Heart left ventricle (tissue), 16 donors: ENCODE data around the gene MICU1. TPM values are rescaled to one million over a fixed set of nuclear protein-coding genes. Genes with fewer than 3 reads are reported as not detected.

Source experiments
- ATAC-seq, 4 donors: fragments of 200-7000 bp; cut with Tn5 transposase; one replicate each; pipeline ENCODE4 v1.9.1; 2020 to 2022; ENCODE audit warnings: moderate library complexity in 4 of 4, mild to moderate bottlenecking in 3 of 4, moderate number of reproducible peaks in 1 of 4
- DNase-seq, 5 donors: peaks; one replicate each; pipeline ENCODE4 v3.0.0-alpha.2; 2020
- H3K27ac ChIP-seq, 12 donors: fragments of 200-600 bp; sonication (generic) in 4 of 12; one replicate each; pipeline versions ENCODE4 v1.5.0 to v1.8.0; 2016 to 2022; ENCODE audit warnings: mild to moderate bottlenecking in 2 of 12
- H3K27me3 ChIP-seq, 9 donors: fragments of 200-600 bp; sonication (generic) in 2 of 9; one replicate each; pipeline versions ENCODE4 v1.5.1 to v1.8.0; 2016 to 2022; ENCODE audit warnings: mild to moderate bottlenecking in 3 of 9
- H3K36me3 ChIP-seq, 9 donors: fragments of 200-600 bp; sonication (generic) in 2 of 9; one replicate each; pipeline versions ENCODE4 v1.5.0 to v1.8.0; 2018 to 2022; ENCODE audit warnings: mild to moderate bottlenecking in 2 of 9
- H3K4me1 ChIP-seq, 12 donors: fragments of 200-600 bp; sonication (generic) in 4 of 12; one replicate each; pipeline versions ENCODE4 v1.5.0 to v1.8.0; 2016 to 2022; ENCODE audit warnings: mild to moderate bottlenecking in 3 of 12
- H3K4me3 ChIP-seq, 12 donors: fragments of 200-600 bp; sonication (generic) in 4 of 12; one replicate each; pipeline versions ENCODE4 v1.5.0 to v1.8.0; 2017 to 2022; ENCODE audit warnings: mild to moderate bottlenecking in 9 of 12, moderate library complexity in 4 of 12
- H3K9me3 ChIP-seq, 12 donors: fragments of 200-600 bp; sonication (generic) in 4 of 12; one replicate each; pipeline versions ENCODE4 v1.5.0 to v1.8.0; 2016 to 2022; ENCODE audit warnings: mild to moderate bottlenecking in 1 of 12
- POLR2A ChIP-seq, 2 donors: fragments of 450-650 bp; IDR thresholded peaks; one replicate each; pipeline ENCODE4 v1.6.1; 2017; ENCODE audit warnings: antibody characterized with exemption in 2 of 2, mild to moderate bottlenecking in 2 of 2, moderate library complexity in 2 of 2
- WGBS, 4 donors: extraction: QIAGEN DNeasy Blood & Tissue Kit in 2 of 4; methylation state at CpG; one replicate each; pipeline versions ENCODE4 v1.1.5 to v1.1.7; 2013 to 2018; 5-methylcytosine and 5-hydroxymethylcytosine counted together
- intact Hi-C, 10 donors: fragments of 100-400 bp; cut with DNase I; formaldehyde crosslinking; loops; one replicate each; pipeline versions ENCODE4 v1.11.1 to v1.14.2; 2022
- polyA plus RNA-seq, 2 donors: library from polyadenylated mRNA; stranded (reverse); fragments of 200-250 nt; gene quantifications; one replicate each; pipeline ENCODE4 v1.2.3, GENCODE V29; 2013
- total RNA-seq, 9 donors: library from RNA; depleted of rRNA in 2 of 9; stranded (reverse); fragments of >200 nt in 2 of 9; fragmentation: NEBNext Ultra II Directional in 3 of 9; extraction: Animal tissue kit (Norgen Biotek cat#: 25700) in 3 of 9; gene quantifications; one replicate each; pipeline versions ENCODE4 v1.1.0 to v1.2.4, GENCODE V29; 2016 to 2023
- TF ChIP-seq, protein P1 (sequence below), 12 donors: fragments of 200-600 bp; sonication (generic) in 4 of 12; IDR thresholded peaks; one replicate each; pipeline versions ENCODE4 v1.5.0 to v1.8.0; 2018 to 2022; ENCODE audit warnings: antibody characterized with exemption in 12 of 12, mild to moderate bottlenecking in 5 of 12
- donor health status: ischemic (EF 13 %, LVEDD 7.1; RV severe dilation, severe dysfunction).
- donor health status: healthy with polysubstance abuse.
- donor health status: DM: no; HTN: yes; CAD: no.
- donor health status: DM: no; HTN: no; CAD: no.
- donor health status: ischemic (EF 25% LVEDD 6.9; RV normal size, moderate dysfunction).
- donor health status: ischemic (EF 25% LVEDD 5.7; RV mildly dilated, moderate dysfunction).
- donor health status: healthy.
- donor health status: DM: yes; HTN: yes; CAD: no.
- donor health status: ischemic (EF 35%, LVEDD 5.7; RV mildly dilated, moderate dysfunction).
- donor health status: nonischemic (EF 11% LVEDD 7.7; RV severe dilation, severe dysfunction).
- donor health status: DM: yes; HTN: yes; CAD: no.
- donor health status: PGD.
- donor health status: ischemic (EF 29% LVEDD 5.4; RV normal size, mild dysfunction).
- donor health status: nonischemic (EF 23%, LVEDD 6.1; RV moderate dilation, normal function).

The MICU1 gene
- total and polyA plus RNA-seq, 11 donors: 33.3 to 54.2 (median 43.1) TPM

DNA sequence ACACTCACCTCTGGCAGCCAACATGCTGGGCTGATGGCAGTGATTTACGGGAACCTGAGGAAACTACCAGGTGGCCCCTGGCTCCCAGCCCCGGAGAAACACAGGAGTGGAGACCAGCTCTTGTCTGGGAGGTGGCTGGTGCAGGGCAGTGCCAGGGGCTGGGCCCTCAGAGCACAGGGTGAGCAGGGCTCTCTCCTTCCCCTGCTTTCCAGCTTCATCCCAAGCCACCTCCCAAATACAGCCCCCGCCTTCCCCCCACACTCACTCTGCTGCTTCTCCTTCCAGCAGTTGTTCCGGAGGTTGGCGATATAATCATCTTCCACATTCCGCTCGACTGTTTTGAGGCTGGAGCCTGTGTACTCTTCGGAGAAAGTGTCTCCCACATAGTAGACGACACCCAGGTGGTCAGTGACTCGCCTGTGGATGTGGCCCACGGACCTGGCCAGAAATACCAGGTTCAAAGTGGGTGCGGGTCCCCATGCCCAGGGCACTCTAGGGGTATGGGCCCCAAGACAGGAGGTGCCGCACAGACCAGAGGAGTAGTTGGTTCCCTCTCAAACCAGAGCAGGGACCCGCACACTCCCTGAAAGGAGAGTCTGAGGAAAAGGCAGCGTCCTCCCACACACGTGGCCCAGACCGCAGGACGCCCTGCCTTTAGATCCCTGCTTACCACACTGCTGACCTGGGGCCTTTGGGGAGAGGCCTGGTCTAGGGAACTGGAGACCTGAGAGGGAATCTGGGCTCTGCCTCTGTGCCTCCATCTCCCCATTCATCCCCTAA is 289.4 kb downstream of the MICU1 start:
- Histone ChIP-seq H3K4me3 (peak overlapping the region in 1 of 12 donors; percentile 10), H3K27ac (peak overlapping the region; percentile 82 to 98 (median 92)), H3K36me3 (peaks cover 0 to 66% (median 47%) of the 10 kb centered on the region in 9 donors), H3K27me3 (no peaks in the 10 kb centered on the region), H3K4me1 (peaks cover 8 to 70% (median 60%) of the 10 kb centered on the region in 12 donors), H3K9me3 (no peaks in the 10 kb centered on the region)
- DNase-seq (peak in 2 of 5 donors; percentile 30 to 56), ATAC-seq (no peak)
- 62 to 74% (median 63%) methylated on average over 14 to 18 of the region's 18 CpGs for WGBS, 4 donors
- TF ChIP-seq, protein P1, sequence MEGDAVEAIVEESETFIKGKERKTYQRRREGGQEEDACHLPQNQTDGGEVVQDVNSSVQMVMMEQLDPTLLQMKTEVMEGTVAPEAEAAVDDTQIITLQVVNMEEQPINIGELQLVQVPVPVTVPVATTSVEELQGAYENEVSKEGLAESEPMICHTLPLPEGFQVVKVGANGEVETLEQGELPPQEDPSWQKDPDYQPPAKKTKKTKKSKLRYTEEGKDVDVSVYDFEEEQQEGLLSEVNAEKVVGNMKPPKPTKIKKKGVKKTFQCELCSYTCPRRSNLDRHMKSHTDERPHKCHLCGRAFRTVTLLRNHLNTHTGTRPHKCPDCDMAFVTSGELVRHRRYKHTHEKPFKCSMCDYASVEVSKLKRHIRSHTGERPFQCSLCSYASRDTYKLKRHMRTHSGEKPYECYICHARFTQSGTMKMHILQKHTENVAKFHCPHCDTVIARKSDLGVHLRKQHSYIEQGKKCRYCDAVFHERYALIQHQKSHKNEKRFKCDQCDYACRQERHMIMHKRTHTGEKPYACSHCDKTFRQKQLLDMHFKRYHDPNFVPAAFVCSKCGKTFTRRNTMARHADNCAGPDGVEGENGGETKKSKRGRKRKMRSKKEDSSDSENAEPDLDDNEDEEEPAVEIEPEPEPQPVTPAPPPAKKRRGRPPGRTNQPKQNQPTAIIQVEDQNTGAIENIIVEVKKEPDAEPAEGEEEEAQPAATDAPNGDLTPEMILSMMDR (IDR thresholded peaks at IDR 0.05): no peak
- TF ChIP-seq POLR2A (IDR thresholded peaks at IDR 0.05): no peak
- intact Hi-C loops: loop anchor here (2.0 to 10.0 kb wide), 18 partner anchors 62 to 442 kb away; partner anchors contain the start of genes CHST3 (in 1 of the 10) and DDIT4 (in 1 of the 10)

DNA sequence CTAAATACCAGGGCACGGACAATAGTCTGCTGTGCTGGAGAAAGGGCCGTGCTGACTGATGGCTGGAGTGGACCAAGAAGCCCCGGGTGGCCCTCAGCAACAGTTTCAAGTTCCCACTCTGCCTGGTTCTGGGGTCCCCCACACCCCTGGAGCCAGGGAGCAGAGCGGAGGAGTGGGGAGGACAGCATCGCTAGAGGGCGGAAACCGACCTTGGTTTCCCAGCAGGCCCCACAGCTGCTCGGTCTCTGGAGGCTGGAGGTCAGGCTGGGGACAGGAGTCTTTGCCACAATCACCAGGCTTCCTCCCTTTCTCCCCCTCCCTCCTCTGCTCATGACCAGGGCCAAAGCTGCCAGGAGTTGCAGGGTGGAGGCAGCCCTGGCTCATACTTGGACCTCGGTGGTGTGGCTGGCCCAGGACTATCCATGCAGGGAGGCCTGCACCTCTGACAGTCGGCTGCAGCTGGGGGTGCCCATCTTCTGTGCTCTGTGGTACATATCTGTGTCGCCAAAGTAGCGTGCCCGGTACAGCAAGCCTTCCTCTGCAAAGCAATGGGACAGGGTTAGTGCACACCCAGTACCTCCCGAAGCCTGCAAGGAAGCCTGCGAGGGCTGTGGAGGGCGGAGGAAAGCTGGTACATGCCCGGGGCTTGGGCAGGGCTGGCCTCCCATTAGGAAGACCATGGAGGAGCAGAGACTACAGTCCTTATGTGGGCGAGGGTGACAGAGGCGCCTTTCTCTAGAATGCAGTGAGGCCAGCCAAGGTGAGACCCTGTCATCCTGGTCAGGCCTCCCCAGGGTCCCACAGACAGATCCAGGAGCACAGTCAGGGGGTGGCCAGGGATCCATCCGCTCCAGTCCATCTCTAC is 290.3 kb downstream of the MICU1 start:
- Histone ChIP-seq H3K4me3 (peak overlapping the region in 1 of 12 donors; percentile 21), H3K27ac (peak overlapping the region; percentile 82 to 98 (median 92)), H3K4me1 (peaks cover 8 to 75% (median 67%) of the 10 kb centered on the region in 12 donors), H3K36me3 (peaks cover 0 to 58% (median 39%) of the 10 kb centered on the region in 9 donors), H3K27me3 (no peaks in the 10 kb centered on the region), H3K9me3 (no peaks in the 10 kb centered on the region)
- DNase-seq (peak; percentile 79 to 87 (median 85)), ATAC-seq (peak; percentile 39 to 63 (median 56))
- intact Hi-C loops: loop anchor here (2.0 to 10.0 kb wide), 18 partner anchors 61 to 441 kb away; partner anchors contain the start of genes CHST3 (in 1 of the 10) and DDIT4 (in 1 of the 10)
- WGBS, 4 donors: 40 to 50% (median 42%) methylated on average over 14 to 20 of the region's 20 CpGs
- TF ChIP-seq, protein P1 (IDR thresholded peaks at IDR 0.05): peak in 6 of 12 donors; percentile 4 to 47 (median 31)
- no peak for TF ChIP-seq POLR2A (IDR thresholded peaks at IDR 0.05)

DNA sequence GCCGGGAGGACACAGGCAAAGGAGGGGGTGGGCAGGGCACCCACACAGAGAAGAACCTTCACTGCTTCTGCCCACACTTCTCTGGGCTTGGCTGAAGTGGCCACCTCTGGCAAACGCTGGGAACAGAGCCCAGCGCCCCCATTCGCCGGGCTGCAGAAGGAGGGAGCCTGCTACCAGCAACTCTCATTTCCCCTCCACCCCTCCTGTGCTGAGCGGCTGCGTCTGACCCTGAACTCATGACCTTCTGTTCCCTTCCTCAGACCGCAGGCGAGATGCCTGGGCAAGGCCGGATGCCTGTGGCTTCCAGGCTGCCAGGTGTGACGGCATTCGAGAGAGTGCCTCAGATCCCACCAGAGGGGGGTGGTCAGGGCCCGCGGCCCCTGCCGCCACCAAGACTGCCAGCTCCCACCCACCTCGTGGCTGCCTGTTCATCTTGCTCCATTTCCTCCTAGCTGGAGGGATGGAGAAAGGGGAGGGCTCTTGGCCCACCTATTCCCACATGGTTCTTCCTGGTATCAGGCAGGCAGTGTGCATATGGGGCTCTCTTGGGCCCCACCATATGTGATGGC is 291.0 kb downstream of the MICU1 start:
- no peaks in the 10 kb centered on the region for H3K9me3 ChIP-seq
- no peaks in the 10 kb centered on the region for H3K27me3 ChIP-seq
- H3K27ac ChIP-seq: peak overlapping the region; percentile 82 to 98 (median 92)
- peaks cover 8 to 74% (median 63%) of the 10 kb centered on the region in 12 donors for H3K4me1 ChIP-seq
- WGBS, 4 donors: 9 to 16% (median 15%) methylated on average over 12 to 16 of the region's 16 CpGs
- intact Hi-C loops: loop anchor here in 9 of 10 donors (5.0 to 10.0 kb wide), 14 partner anchors 63 to 440 kb away; partner anchors contain the start of genes CHST3 (in 1 of the 9) and DDIT4 (in 1 of the 9)
- DNase-seq (peak; percentile 83 to 93 (median 86)), ATAC-seq (peak; percentile 49 to 76 (median 62))
- peak overlapping the region in 1 of 12 donors; percentile 21 for H3K4me3 ChIP-seq
- peaks cover 0 to 51% (median 32%) of the 10 kb centered on the region in 9 donors for H3K36me3 ChIP-seq
- peak in 1 of 2 donors; percentile 20 for TF ChIP-seq POLR2A (IDR thresholded peaks at IDR 0.05)
- TF ChIP-seq, protein P1 (IDR thresholded peaks at IDR 0.05): peak in 4 of 12 donors; percentile 3 to 43 (median 20)
